ENCODE results near the gene TLR8. TPM values are rescaled to one million over a fixed set of nuclear protein-coding genes. Genes with fewer than 3 reads are reported as not detected.

Gene TLR8
- total RNA-seq, 1 experiment from 2014 or later = not detected

GRCh38 chrX:12956704-12957534 is 50.5 kb downstream of the TLR8 start:
- TSS peak; percentile 87 for BruUV-seq (replicated peaks)
- TF ChIP-seq, protein P1, sequence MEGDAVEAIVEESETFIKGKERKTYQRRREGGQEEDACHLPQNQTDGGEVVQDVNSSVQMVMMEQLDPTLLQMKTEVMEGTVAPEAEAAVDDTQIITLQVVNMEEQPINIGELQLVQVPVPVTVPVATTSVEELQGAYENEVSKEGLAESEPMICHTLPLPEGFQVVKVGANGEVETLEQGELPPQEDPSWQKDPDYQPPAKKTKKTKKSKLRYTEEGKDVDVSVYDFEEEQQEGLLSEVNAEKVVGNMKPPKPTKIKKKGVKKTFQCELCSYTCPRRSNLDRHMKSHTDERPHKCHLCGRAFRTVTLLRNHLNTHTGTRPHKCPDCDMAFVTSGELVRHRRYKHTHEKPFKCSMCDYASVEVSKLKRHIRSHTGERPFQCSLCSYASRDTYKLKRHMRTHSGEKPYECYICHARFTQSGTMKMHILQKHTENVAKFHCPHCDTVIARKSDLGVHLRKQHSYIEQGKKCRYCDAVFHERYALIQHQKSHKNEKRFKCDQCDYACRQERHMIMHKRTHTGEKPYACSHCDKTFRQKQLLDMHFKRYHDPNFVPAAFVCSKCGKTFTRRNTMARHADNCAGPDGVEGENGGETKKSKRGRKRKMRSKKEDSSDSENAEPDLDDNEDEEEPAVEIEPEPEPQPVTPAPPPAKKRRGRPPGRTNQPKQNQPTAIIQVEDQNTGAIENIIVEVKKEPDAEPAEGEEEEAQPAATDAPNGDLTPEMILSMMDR (IDR thresholded peaks at IDR 0.05; ENCODE audit: unreplicated experiment) = no peak
- intact Hi-C loops (cut with micrococcal nuclease) = no loop called here
- peaks cover 27% of the 10 kb centered on the region for H3K4me1 Mint-ChIP-seq (ENCODE audit: insufficient read depth, unreplicated experiment)
- H3K27me3 Mint-ChIP-seq (ENCODE audit: insufficient read depth, unreplicated experiment) = peaks cover 10% of the 10 kb centered on the region
- peak overlapping the region; percentile 98 for H3K27ac Mint-ChIP-seq (ENCODE audit: low read depth, unreplicated experiment)
- H3K36me3 Mint-ChIP-seq (ENCODE audit: insufficient read depth, unreplicated experiment) = no peaks in the 10 kb centered on the region
- no peak overlapping the region for H3K4me3 Mint-ChIP-seq (ENCODE audit: unreplicated experiment)
- H3K9me3 Mint-ChIP-seq (ENCODE audit: unreplicated experiment) = no peaks in the 10 kb centered on the region
- ChIA-PET CTCF (interaction anchor here (1.3 to 2.4 kb wide), 3 partner anchors 10 to 531 kb away, joined by 5 to 26 read pairs (median 12); no protein-coding TSS in a partner anchor), POLR2A (interaction anchor here (0.6 to 1.1 kb wide), 3 partner anchors 18 to 531 kb away, joined by 3 to 6 read pairs (median 5); partner anchors contain the start of gene TMSB4X)
- DNase-seq (ENCODE audit: unreplicated experiment) = peak; percentile 70

DNA sequence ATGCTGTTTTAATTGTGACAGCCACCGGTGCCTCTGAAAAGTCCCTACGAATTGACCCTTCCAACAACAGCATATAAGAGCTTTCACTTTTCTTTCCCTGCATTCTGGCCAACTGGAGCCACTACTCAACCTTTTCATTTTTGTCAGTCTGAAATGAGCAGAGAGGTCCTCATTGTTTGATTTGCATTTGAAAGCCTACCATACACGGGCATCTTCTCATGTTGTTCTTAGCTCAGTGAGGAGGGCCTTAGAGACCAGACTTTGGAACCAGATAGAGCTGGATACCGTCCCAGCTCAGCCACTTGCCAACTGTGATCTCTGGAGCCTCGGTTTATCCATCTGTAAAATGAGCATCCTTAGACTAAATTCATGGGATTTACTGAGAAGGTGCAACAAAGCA is 51.6 kb downstream of the TLR8 start:
- no TSS peak for BruUV-seq (replicated peaks)
- DNase-seq (ENCODE audit: unreplicated experiment) = no peak
- ChIA-PET CTCF (interaction anchor here (0.7 to 1.4 kb wide), 3 partner anchors 12 to 530 kb away, joined by 4 to 12 read pairs (median 5); no protein-coding TSS in a partner anchor), POLR2A (interaction anchor here (1.0 kb wide), 1 partner anchor 530 kb away, joined by 5 read pairs; no protein-coding TSS in a partner anchor)
- H3K4me3 Mint-ChIP-seq (ENCODE audit: unreplicated experiment) = no peak overlapping the region
- no peaks in the 10 kb centered on the region for H3K36me3 Mint-ChIP-seq (ENCODE audit: insufficient read depth, unreplicated experiment)
- peaks cover 10% of the 10 kb centered on the region for H3K27me3 Mint-ChIP-seq (ENCODE audit: insufficient read depth, unreplicated experiment)
- intact Hi-C loops (cut with micrococcal nuclease) = no loop called here
- H3K4me1 Mint-ChIP-seq (ENCODE audit: insufficient read depth, unreplicated experiment) = peaks cover 28% of the 10 kb centered on the region
- TF ChIP-seq, protein P1 (IDR thresholded peaks at IDR 0.05; ENCODE audit: unreplicated experiment) = no peak
- no peaks in the 10 kb centered on the region for H3K9me3 Mint-ChIP-seq (ENCODE audit: unreplicated experiment)
- no peak overlapping the region for H3K27ac Mint-ChIP-seq (ENCODE audit: low read depth, unreplicated experiment)

DNA sequence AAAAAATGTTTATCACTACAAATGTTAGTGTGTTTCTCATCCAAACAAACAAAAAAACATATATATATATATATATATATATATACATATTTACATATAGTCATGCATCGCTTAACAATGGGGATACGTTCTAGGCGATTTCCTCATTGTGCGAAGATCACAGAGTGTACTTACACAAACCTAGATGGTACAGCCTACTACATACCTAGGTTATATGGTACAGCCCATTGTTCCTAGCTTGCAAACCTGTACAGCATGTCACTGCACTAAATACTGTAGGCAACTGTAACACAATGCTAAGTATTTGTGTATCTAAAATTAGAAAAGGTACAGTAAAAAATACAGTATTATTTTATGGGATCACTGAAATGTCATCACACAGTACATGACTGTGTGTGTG is 52.0 kb downstream of the TLR8 start:
- POLR2A ChIA-PET = interaction anchor here (1.0 to 1.3 kb wide), 2 partner anchors 16 to 530 kb away, joined by 3 to 5 read pairs; partner anchors contain the start of gene TMSB4X
- H3K27ac Mint-ChIP-seq (ENCODE audit: low read depth, unreplicated experiment) = no peak overlapping the region
- no TSS peak for BruUV-seq (replicated peaks)
- CTCF ChIA-PET = interaction anchor here (0.7 to 1.4 kb wide), 3 partner anchors 12 to 528 kb away, joined by 4 to 12 read pairs (median 4); no protein-coding TSS in a partner anchor
- no peak overlapping the region for H3K4me3 Mint-ChIP-seq (ENCODE audit: unreplicated experiment)
- TF ChIP-seq, protein P1 (IDR thresholded peaks at IDR 0.05; ENCODE audit: unreplicated experiment) = no peak
- no peaks in the 10 kb centered on the region for H3K36me3 Mint-ChIP-seq (ENCODE audit: insufficient read depth, unreplicated experiment)
- H3K9me3 Mint-ChIP-seq (ENCODE audit: unreplicated experiment) = no peaks in the 10 kb centered on the region
- H3K27me3 Mint-ChIP-seq (ENCODE audit: insufficient read depth, unreplicated experiment) = peaks cover 10% of the 10 kb centered on the region
- intact Hi-C loops (cut with micrococcal nuclease) = no loop called here
- no peak for DNase-seq (ENCODE audit: unreplicated experiment)
- peaks cover 28% of the 10 kb centered on the region for H3K4me1 Mint-ChIP-seq (ENCODE audit: insufficient read depth, unreplicated experiment)

DNA sequence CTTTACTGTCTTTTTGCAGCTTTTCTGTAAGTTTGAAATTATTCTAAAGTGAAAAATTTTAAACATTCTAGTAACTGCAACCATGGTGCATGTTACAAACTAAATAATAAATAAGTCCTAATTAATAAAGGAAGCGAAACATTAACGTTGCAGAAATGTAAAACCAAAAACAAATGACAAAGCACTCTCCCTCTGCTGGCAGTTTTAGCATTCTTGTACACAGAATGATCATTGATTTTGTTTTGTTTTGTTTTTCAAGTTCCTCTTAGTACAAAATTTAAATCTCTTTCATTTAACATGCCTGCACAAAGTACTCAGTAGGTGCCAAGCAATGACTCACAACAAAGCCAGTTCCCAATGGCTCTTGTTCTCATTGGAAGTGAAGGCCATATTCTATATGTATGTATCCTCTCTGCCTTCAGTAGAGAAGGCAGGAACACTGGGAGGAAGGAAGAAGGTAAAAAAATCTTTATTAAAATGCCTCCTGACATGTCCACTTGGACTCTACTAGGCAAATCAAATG is 54.8 kb downstream of the TLR8 start:
- H3K36me3 Mint-ChIP-seq (ENCODE audit: insufficient read depth, unreplicated experiment) = no peaks in the 10 kb centered on the region
- no peak for DNase-seq (ENCODE audit: unreplicated experiment)

More for the DNA sequence above, 54.8 kb downstream of the TLR8 start:
- TF ChIP-seq, protein P1 (IDR thresholded peaks at IDR 0.05; ENCODE audit: unreplicated experiment) = no peak
- no peak overlapping the region for H3K4me3 Mint-ChIP-seq (ENCODE audit: unreplicated experiment)
- H3K27me3 Mint-ChIP-seq (ENCODE audit: insufficient read depth, unreplicated experiment) = peaks cover 10% of the 10 kb centered on the region
- ChIA-PET CTCF (interaction anchor here (1.4 kb wide), 1 partner anchor 12 kb away, joined by 3 read pairs; no protein-coding TSS in a partner anchor), POLR2A (interaction anchor here (1.6 kb wide), 1 partner anchor 10 kb away, joined by 3 read pairs; no protein-coding TSS in a partner anchor)
- intact Hi-C loops (cut with micrococcal nuclease) = no loop called here
- no peaks in the 10 kb centered on the region for H3K9me3 Mint-ChIP-seq (ENCODE audit: unreplicated experiment)
- no peak overlapping the region for H3K27ac Mint-ChIP-seq (ENCODE audit: low read depth, unreplicated experiment)
- no TSS peak for BruUV-seq (replicated peaks)
- peaks cover 21% of the 10 kb centered on the region for H3K4me1 Mint-ChIP-seq (ENCODE audit: insufficient read depth, unreplicated experiment)
